Measurements from ENCODE around the gene RSAD1. TPM values are rescaled to one million over a fixed set of nuclear protein-coding genes. Genes with fewer than 3 reads are reported as not detected.

RSAD1 gene
- total and polyA plus RNA-seq, 3 experiments from 2014 or later: 45.7 to 66.4 (median 46.8) TPM

GRCh38 chr17:50476545-50477315, 1.9 kb upstream of the RSAD1 start:
- Mint-ChIP-seq H3K4me1 (peaks cover 17 to 28% (median 26%) of the 10 kb centered on the region in 3 donors), H3K27ac (peak overlapping the region in 2 of 8 donors; percentile 15 to 52), H3K4me3 (peak overlapping the region in 2 of 7 donors; percentile 44 to 73), H3K9me3 (no peaks in the 10 kb centered on the region), H3K27me3 (no peaks in the 10 kb centered on the region), H3K36me3 (peaks cover 0 to 14% (median 5%) of the 10 kb centered on the region in 3 donors)
- ChIA-PET CTCF (interaction anchor here (1.0 to 1.4 kb wide), 3 partner anchors 23 to 115 kb away, joined by 3 read pairs; no protein-coding TSS in a partner anchor), POLR2A (no interaction called here)
- no peak for DNase-seq
- Histone ChIP-seq H3K9me3 (ENCODE audit: low read length) (no peaks in the 10 kb centered on the region), H3K27me3 (ENCODE audit: insufficient read depth, low read length, poor library complexity, severe bottlenecking) (no peaks in the 10 kb centered on the region), H3K36me3 (ENCODE audit: insufficient read depth, low read length) (peaks cover 5% of the 10 kb centered on the region), H3K4me3 (ENCODE audit: low read length) (no peak overlapping the region), H3K27ac (ENCODE audit: low read depth, low read length) (no peak overlapping the region), H3K4me1 (ENCODE audit: insufficient read depth, low read length) (peaks cover 16% of the 10 kb centered on the region)

- H3K27ac ChIP-seq (ENCODE audit: low read depth, low read length): peak overlapping the region; percentile 85
- Mint-ChIP-seq H3K27me3 (no peaks in the 10 kb centered on the region), H3K9me3 (no peaks in the 10 kb centered on the region), H3K4me3 (peak overlapping the region; percentile 74 to 96 (median 86)), H3K36me3 (peaks cover 3 to 22% (median 3%) of the 10 kb centered on the region in 3 donors), H3K27ac (peak overlapping the region; percentile 74 to 99 (median 92)), H3K4me1 (peaks cover 17 to 35% (median 32%) of the 10 kb centered on the region in 3 donors)
- POLR2A ChIA-PET: interaction anchor here (0.6 kb wide), 1 partner anchor 51 kb away, joined by 3 read pairs; no protein-coding TSS in a partner anchor
- peaks cover 16% of the 10 kb centered on the region for H3K4me1 ChIP-seq (ENCODE audit: insufficient read depth, low read length)
- H3K36me3 ChIP-seq (ENCODE audit: insufficient read depth, low read length): peaks cover 5% of the 10 kb centered on the region
- peak overlapping the region; percentile 97 for H3K4me3 ChIP-seq (ENCODE audit: low read length)
- CTCF ChIA-PET: interaction anchor here (0.8 to 2.1 kb wide), 6 partner anchors 17 to 116 kb away, joined by 3 to 14 read pairs (median 4); partner anchors contain the start of gene LRRC59
- H3K9me3 ChIP-seq (ENCODE audit: low read length): no peaks in the 10 kb centered on the region
- no peaks in the 10 kb centered on the region for H3K27me3 ChIP-seq (ENCODE audit: insufficient read depth, low read length, poor library complexity, severe bottlenecking)
- DNase-seq: no peak
These were observed 684 bp upstream of the RSAD1 start for GRCh38 chr17:50477976-50478375.

GRCh38 chr17:50479522-50480141, 972 bp downstream of the RSAD1 start:
- Mint-ChIP-seq H3K9me3 (no peaks in the 10 kb centered on the region), H3K4me1 (peaks cover 17 to 35% (median 32%) of the 10 kb centered on the region in 3 donors), H3K27me3 (no peaks in the 10 kb centered on the region), H3K36me3 (peaks cover 2 to 33% (median 3%) of the 10 kb centered on the region in 3 donors), H3K27ac (peak overlapping the region; percentile 78 to 96 (median 82)), H3K4me3 (peak overlapping the region; percentile 86 to 96 (median 91))
- Histone ChIP-seq H3K27me3 (ENCODE audit: insufficient read depth, low read length, poor library complexity, severe bottlenecking) (no peaks in the 10 kb centered on the region), H3K4me1 (ENCODE audit: insufficient read depth, low read length) (peaks cover 16% of the 10 kb centered on the region), H3K4me3 (ENCODE audit: low read length) (peak overlapping the region; percentile 97), H3K36me3 (ENCODE audit: insufficient read depth, low read length) (peaks cover 5% of the 10 kb centered on the region), H3K27ac (ENCODE audit: low read depth, low read length) (no peak overlapping the region), H3K9me3 (ENCODE audit: low read length) (no peaks in the 10 kb centered on the region)
- ChIA-PET CTCF (interaction anchor here (0.7 to 2.1 kb wide), 22 partner anchors 8 to 278 kb away, joined by 3 to 14 read pairs (median 4); partner anchors contain the start of genes ACSF2, COL1A1 and LRRC59), POLR2A (interaction anchor here (0.9 to 1.5 kb wide), 2 partner anchors 12 to 82 kb away, joined by 4 to 5 read pairs; partner anchors contain the start of gene LRRC59)
- peak; percentile 34 to 77 (median 49) for DNase-seq

GRCh38 chr17:50480142-50480764, 1.6 kb downstream of the RSAD1 start:
- peaks cover 16% of the 10 kb centered on the region for H3K4me1 ChIP-seq (ENCODE audit: insufficient read depth, low read length)
- peak overlapping the region in 5 of 8 donors; percentile 29 to 91 (median 81) for H3K27ac Mint-ChIP-seq
- no peaks in the 10 kb centered on the region for H3K9me3 ChIP-seq (ENCODE audit: low read length)
- H3K27ac ChIP-seq (ENCODE audit: low read depth, low read length): no peak overlapping the region
- DNase-seq: no peak
- no peaks in the 10 kb centered on the region for H3K27me3 ChIP-seq (ENCODE audit: insufficient read depth, low read length, poor library complexity, severe bottlenecking)
- H3K4me1 Mint-ChIP-seq: peaks cover 17 to 35% (median 32%) of the 10 kb centered on the region in 3 donors
- H3K27me3 Mint-ChIP-seq: no peaks in the 10 kb centered on the region
- POLR2A ChIA-PET: no interaction called here
- peaks cover 5% of the 10 kb centered on the region for H3K36me3 ChIP-seq (ENCODE audit: insufficient read depth, low read length)
- H3K4me3 Mint-ChIP-seq: peak overlapping the region in 6 of 7 donors; percentile 70 to 91 (median 90)
- H3K9me3 Mint-ChIP-seq: no peaks in the 10 kb centered on the region
- no peak overlapping the region for H3K4me3 ChIP-seq (ENCODE audit: low read length)
- H3K36me3 Mint-ChIP-seq: peaks cover 2 to 39% (median 3%) of the 10 kb centered on the region in 3 donors
- CTCF ChIA-PET: interaction anchor here (0.8 to 2.1 kb wide), 12 partner anchors 7 to 118 kb away, joined by 3 to 14 read pairs (median 4); partner anchors contain the start of gene ACSF2

GRCh38 chr17:50480854-50481490, 2.3 kb downstream of the RSAD1 start:
- peaks cover 16% of the 10 kb centered on the region for H3K4me1 ChIP-seq (ENCODE audit: insufficient read depth, low read length)
- peaks cover 12% of the 10 kb centered on the region for H3K36me3 ChIP-seq (ENCODE audit: insufficient read depth, low read length)
- no peak for DNase-seq
- Mint-ChIP-seq H3K4me3 (peak overlapping the region in 3 of 7 donors; percentile 19 to 70 (median 28)), H3K9me3 (no peaks in the 10 kb centered on the region), H3K27ac (peak overlapping the region in 2 of 8 donors; percentile 36 to 81), H3K27me3 (no peaks in the 10 kb centered on the region), H3K36me3 (peaks cover 2 to 46% (median 3%) of the 10 kb centered on the region in 3 donors), H3K4me1 (peaks cover 17 to 35% (median 32%) of the 10 kb centered on the region in 3 donors)
- H3K9me3 ChIP-seq (ENCODE audit: low read length): no peaks in the 10 kb centered on the region
- no peak overlapping the region for H3K4me3 ChIP-seq (ENCODE audit: low read length)
- POLR2A ChIA-PET: no interaction called here
- no peak overlapping the region for H3K27ac ChIP-seq (ENCODE audit: low read depth, low read length)
- H3K27me3 ChIP-seq (ENCODE audit: insufficient read depth, low read length, poor library complexity, severe bottlenecking): no peaks in the 10 kb centered on the region
- CTCF ChIA-PET: no interaction called here

DNA sequence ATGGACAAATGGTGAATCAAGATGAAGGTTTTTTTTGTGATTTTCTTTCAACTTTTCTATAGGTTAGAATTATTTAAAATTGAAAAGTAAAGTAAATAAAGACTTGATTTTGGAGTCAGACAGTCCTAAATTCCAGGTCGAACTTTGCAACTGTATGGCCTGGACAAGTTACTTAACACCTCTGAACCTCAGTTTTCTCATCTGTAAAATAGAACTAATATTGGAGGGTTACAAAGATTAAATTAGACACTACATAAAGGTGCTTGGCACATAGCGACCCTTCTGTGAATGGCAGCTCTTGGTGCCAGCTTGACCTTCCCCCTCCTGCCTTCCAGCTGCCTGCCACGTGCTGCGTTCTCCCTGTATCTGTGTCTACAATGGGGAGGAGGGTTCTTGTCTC, 3.0 kb downstream of the RSAD1 start:
- Mint-ChIP-seq H3K9me3 (no peaks in the 10 kb centered on the region), H3K4me1 (peaks cover 17 to 35% (median 32%) of the 10 kb centered on the region in 3 donors), H3K36me3 (peaks cover 2 to 49% (median 3%) of the 10 kb centered on the region in 3 donors), H3K27me3 (no peaks in the 10 kb centered on the region), H3K4me3 (no peak overlapping the region), H3K27ac (peak overlapping the region in 1 of 8 donors; percentile 17)
- Histone ChIP-seq H3K9me3 (ENCODE audit: low read length) (no peaks in the 10 kb centered on the region), H3K4me3 (ENCODE audit: low read length) (no peak overlapping the region), H3K27ac (ENCODE audit: low read depth, low read length) (no peak overlapping the region), H3K36me3 (ENCODE audit: insufficient read depth, low read length) (peaks cover 13% of the 10 kb centered on the region), H3K27me3 (ENCODE audit: insufficient read depth, low read length, poor library complexity, severe bottlenecking) (no peaks in the 10 kb centered on the region), H3K4me1 (ENCODE audit: insufficient read depth, low read length) (peaks cover 16% of the 10 kb centered on the region)
- ChIA-PET POLR2A (no interaction called here), CTCF (interaction anchor here (0.6 to 1.1 kb wide), 3 partner anchors 9 to 389 kb away, joined by 3 read pairs; no protein-coding TSS in a partner anchor)
- no peak for DNase-seq

GRCh38 chr17:50482110-50482509, 3.5 kb downstream of the RSAD1 start:
- CTCF ChIA-PET: interaction anchor here (0.6 to 1.1 kb wide), 3 partner anchors 9 to 389 kb away, joined by 3 read pairs; no protein-coding TSS in a partner anchor
- Histone ChIP-seq H3K27me3 (ENCODE audit: insufficient read depth, low read length, poor library complexity, severe bottlenecking) (no peaks in the 10 kb centered on the region), H3K4me1 (ENCODE audit: insufficient read depth, low read length) (peaks cover 16% of the 10 kb centered on the region), H3K9me3 (ENCODE audit: low read length) (no peaks in the 10 kb centered on the region), H3K36me3 (ENCODE audit: insufficient read depth, low read length) (peaks cover 13% of the 10 kb centered on the region), H3K27ac (ENCODE audit: low read depth, low read length) (no peak overlapping the region), H3K4me3 (ENCODE audit: low read length) (no peak overlapping the region)
- no peaks in the 10 kb centered on the region for H3K9me3 Mint-ChIP-seq
- H3K27ac Mint-ChIP-seq: peak overlapping the region in 2 of 8 donors; percentile 17 to 66
- H3K4me3 Mint-ChIP-seq: peak overlapping the region in 1 of 7 donors; percentile 50
- peaks cover 2 to 50% (median 3%) of the 10 kb centered on the region in 3 donors for H3K36me3 Mint-ChIP-seq
- POLR2A ChIA-PET: no interaction called here
- no peaks in the 10 kb centered on the region for H3K27me3 Mint-ChIP-seq
- DNase-seq: no peak
- H3K4me1 Mint-ChIP-seq: peaks cover 17 to 35% (median 32%) of the 10 kb centered on the region in 3 donors

All from CD8-positive, alpha-beta memory T cell (primary cell).